ENCODE results near the gene NME7. TPM values are rescaled to one million over a fixed set of nuclear protein-coding genes. Genes with fewer than 3 reads are reported as not detected.
A peak's percentile ranks its signal among the peaks of the same experiment; 100 is the strongest.

The NME7 gene
- total RNA-seq, 6 experiments from 2014 or later = 2.0 to 6.5 (median 5.3) TPM

DNA sequence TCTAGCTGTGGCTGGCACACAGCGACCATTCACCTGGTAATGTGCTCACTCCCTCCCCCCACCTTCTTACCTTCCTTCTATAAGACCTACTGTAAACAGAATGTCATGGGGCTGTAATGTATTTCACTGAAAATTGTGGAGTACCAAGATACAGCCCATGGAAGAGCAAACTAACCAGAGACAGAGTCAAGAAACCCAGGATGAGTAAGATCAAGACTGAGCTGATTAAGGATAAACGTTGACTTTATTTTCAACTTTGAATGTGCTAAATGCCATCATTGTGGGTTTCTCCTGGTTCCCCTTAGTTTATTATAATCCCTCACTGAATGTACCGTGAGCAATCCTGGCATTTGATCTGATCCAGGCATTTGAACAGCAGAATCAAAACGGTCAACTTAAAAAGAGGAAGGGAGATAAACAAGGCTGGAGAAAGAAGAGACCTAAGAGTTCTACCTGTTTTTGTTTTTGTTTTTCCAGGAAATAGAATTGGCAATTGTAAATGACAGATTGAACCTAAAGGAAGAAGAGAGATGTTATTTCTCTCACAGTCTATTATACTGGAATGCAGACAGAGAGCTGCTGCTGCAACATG lies 277.2 kb downstream of the NME7 start:
- Histone ChIP-seq H3K4me1 (no peaks in the 10 kb centered on the region), H3K4me3 (no peak overlapping the region), H3K9me3 (no peaks in the 10 kb centered on the region), H3K36me3 (no peaks in the 10 kb centered on the region), H3K27me3 (no peaks in the 10 kb centered on the region), H3K27ac (no peak overlapping the region)
- DNase-seq (no peak), ATAC-seq (no peak)
- intact Hi-C loops (cut with DNase I) = no loop called here
- WGBS (ENCODE audit: insufficient coverage, low coverage, low lambda C conversion rate, missing lambda C conversion rate) = 59% methylated on average over 4 of the region's 4 CpGs
- TF ChIP-seq POLR2A (IDR thresholded peaks at IDR 0.05) = no peak
- TF ChIP-seq, protein P1, sequence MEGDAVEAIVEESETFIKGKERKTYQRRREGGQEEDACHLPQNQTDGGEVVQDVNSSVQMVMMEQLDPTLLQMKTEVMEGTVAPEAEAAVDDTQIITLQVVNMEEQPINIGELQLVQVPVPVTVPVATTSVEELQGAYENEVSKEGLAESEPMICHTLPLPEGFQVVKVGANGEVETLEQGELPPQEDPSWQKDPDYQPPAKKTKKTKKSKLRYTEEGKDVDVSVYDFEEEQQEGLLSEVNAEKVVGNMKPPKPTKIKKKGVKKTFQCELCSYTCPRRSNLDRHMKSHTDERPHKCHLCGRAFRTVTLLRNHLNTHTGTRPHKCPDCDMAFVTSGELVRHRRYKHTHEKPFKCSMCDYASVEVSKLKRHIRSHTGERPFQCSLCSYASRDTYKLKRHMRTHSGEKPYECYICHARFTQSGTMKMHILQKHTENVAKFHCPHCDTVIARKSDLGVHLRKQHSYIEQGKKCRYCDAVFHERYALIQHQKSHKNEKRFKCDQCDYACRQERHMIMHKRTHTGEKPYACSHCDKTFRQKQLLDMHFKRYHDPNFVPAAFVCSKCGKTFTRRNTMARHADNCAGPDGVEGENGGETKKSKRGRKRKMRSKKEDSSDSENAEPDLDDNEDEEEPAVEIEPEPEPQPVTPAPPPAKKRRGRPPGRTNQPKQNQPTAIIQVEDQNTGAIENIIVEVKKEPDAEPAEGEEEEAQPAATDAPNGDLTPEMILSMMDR (IDR thresholded peaks at IDR 0.05) = no peak

DNA sequence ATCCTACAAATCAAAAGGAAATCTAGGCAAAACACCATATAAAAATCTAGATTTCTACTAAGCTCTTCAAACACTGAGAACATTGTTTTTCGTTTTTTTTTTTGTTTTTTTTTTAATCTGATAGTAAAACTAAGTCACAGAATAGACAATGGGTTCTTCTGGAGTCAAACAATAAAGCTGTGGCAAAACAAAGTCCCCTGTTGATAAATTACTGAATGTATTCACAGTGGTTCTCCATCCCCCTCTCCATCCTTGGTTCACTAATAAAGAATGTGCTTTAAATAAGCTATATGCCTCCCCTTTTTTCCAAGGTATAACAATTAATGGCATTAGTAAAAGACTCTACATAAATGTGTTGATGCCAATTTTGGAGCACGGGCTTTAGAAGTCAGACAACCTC lies 277.8 kb downstream of the NME7 start:
- 63% methylated on average over 2 of the region's 2 CpGs for WGBS (ENCODE audit: insufficient coverage, low coverage, low lambda C conversion rate, missing lambda C conversion rate)
- H3K27ac ChIP-seq = no peak overlapping the region
- no peaks in the 10 kb centered on the region for H3K9me3 ChIP-seq
- H3K4me1 ChIP-seq = no peaks in the 10 kb centered on the region
- no peak overlapping the region for H3K4me3 ChIP-seq
- intact Hi-C loops (cut with DNase I) = no loop called here
- DNase-seq (no peak), ATAC-seq (no peak)
- H3K27me3 ChIP-seq = no peaks in the 10 kb centered on the region
- TF ChIP-seq, protein P1 (IDR thresholded peaks at IDR 0.05) = no peak
- TF ChIP-seq POLR2A (IDR thresholded peaks at IDR 0.05) = no peak
- no peaks in the 10 kb centered on the region for H3K36me3 ChIP-seq

DNA sequence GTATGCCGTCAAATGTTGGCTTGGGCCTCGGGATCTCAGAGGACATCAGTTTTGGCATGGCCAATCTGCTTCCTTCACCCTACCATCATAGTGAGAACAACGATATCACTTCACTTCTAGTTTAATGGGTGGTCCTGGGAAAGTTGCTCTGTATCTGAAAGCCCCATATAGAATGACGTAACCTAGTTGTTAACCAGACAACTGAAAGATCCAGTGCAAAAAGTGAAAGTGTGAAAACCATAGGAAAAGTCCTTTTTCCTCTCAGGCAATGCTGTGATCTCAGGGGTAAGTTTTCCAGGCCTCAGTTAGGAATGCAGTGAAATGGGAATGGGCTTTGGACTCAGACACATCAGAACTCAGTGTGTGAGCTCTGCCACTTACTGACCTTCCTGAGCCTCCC lies 279.7 kb downstream of the NME7 start:
- no peak overlapping the region for H3K4me3 ChIP-seq
- H3K27ac ChIP-seq = no peak overlapping the region
- DNase-seq = no peak
- H3K27me3 ChIP-seq = no peaks in the 10 kb centered on the region
- TF ChIP-seq, protein P1 (IDR thresholded peaks at IDR 0.05) = no peak
- TF ChIP-seq POLR2A (IDR thresholded peaks at IDR 0.05) = no peak
- WGBS (ENCODE audit: insufficient coverage, low coverage, low lambda C conversion rate, missing lambda C conversion rate) = 84% methylated on average over 4 of the region's 4 CpGs
- H3K4me1 ChIP-seq = no peaks in the 10 kb centered on the region
- intact Hi-C loops (cut with DNase I) = no loop called here
- no peaks in the 10 kb centered on the region for H3K36me3 ChIP-seq
- no peak for ATAC-seq
- H3K9me3 ChIP-seq = no peaks in the 10 kb centered on the region

DNA sequence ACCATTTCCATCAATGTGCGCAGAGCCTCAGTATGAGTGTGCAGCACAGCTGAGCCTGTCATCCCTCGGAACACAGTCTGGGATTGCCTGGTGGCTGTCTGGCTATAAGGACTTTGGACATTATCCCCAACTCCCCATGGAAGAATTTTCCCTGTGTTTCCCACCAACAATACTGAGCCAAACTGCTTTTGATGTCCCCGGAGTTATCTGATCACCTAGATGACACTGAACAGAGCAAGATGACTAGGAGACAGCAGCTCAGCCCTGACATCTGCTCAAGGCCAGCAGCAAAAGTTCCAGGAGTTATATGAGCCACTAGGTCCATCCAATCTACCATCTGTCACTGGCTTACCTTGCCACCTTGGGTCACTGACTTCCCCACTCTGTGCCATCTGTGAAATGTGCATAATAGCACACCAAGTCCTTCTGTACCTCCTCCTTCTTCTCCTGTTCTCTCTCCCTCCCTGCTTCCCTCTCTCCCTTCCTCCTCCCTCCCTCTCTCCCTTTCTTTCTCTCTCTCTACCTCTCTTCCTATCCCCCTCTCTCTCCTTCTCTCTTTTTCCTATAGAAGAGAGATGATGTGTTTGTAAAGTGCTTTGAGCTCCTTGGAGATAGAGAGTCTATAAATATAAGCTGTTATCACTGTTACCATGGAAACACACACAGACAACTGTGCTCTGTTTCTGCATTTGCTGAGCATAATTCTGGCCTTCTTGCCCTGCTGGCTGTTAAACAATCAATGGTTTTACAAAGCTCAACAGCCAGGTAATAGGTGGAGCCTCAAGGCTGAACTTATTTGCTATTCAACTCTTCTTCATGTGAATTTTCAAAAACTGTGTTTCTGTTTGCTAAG lies 280.8 kb downstream of the NME7 start:
- H3K9me3 ChIP-seq = no peaks in the 10 kb centered on the region
- no peak overlapping the region for H3K4me3 ChIP-seq
- H3K4me1 ChIP-seq = no peaks in the 10 kb centered on the region
- ATAC-seq = peak in 1 of 4 donors; percentile 58
- no peak overlapping the region for H3K27ac ChIP-seq
- no peaks in the 10 kb centered on the region for H3K36me3 ChIP-seq
- TF ChIP-seq POLR2A (IDR thresholded peaks at IDR 0.05) = no peak
- TF ChIP-seq, protein P1 (IDR thresholded peaks at IDR 0.05) = no peak
- no peak for DNase-seq
- H3K27me3 ChIP-seq = no peaks in the 10 kb centered on the region
- intact Hi-C loops (cut with DNase I) = no loop called here
- WGBS (ENCODE audit: insufficient coverage, low coverage, low lambda C conversion rate, missing lambda C conversion rate) = 27% methylated on average over 1 of the region's 3 CpGs
